GM12891 (cell line): ENCODE results near the gene OTX1.

ENCODE experiments used
- DNase-seq: peaks from one replicate; pipeline ENCODE4 v3.0.0; 2011; ENCODE audit warnings: low spot score; ENCODE audit not compliant: insufficient read length
- FAIRE-seq: peaks from 2 replicates; lab custom pipeline; 2011; peaks lifted over from hg19 to GRCh38; lab: Jason Lieb, UNC
- PAX5 ChIP-seq: IDR thresholded peaks from 2 replicates; pipeline ENCODE4 v1.6.1; 2011; ENCODE audit warnings: low read length, moderate library complexity, mild to moderate bottlenecking; ENCODE audit not compliant: insufficient read depth, severe bottlenecking
- POLR2A ChIP-seq: IDR thresholded peaks from 2 replicates; pipeline ENCODE4 v1.6.1; 2011; ENCODE audit warnings: low read depth, low read length, control low read depth
- POLR2AphosphoS5 ChIP-seq: IDR thresholded peaks from 2 replicates; pipeline ENCODE4 v1.6.1; 2011; ENCODE audit warnings: low read depth, low read length, control low read depth
- POU2F2 ChIP-seq: IDR thresholded peaks from 2 replicates; pipeline ENCODE4 v1.6.1; 2011; ENCODE audit warnings: low read depth, mild to moderate bottlenecking, control low read depth, low read length, moderate library complexity
- SPI1 ChIP-seq: IDR thresholded peaks from 2 replicates; pipeline ENCODE4 v1.6.1; 2011; ENCODE audit warnings: low read depth, low read length, control low read depth
- TAF1 ChIP-seq: IDR thresholded peaks from 2 replicates; pipeline ENCODE4 v1.6.1; 2011; ENCODE audit warnings: low read depth, low read length, control low read depth

Gene OTX1

DNA sequence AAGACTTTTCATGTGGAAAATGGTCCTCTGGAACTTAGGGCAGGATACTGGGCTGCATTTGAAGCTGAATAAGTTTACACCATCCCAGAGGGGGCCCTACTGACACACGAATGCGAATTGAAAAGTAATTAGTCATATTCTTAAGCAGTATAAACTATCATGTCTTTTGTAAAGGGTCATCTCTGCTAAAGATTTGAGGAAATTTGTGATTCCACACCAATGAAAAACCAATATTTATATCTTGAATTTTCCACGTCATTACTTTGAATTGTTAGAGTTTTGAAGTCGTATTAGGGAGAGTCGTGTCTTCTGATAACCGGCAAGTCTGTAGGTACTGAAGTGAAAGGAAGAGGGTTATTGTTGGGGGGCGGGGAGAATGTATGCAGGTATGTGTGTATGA, 4.1 kb upstream of the OTX1 start:
- no peak for DNase-seq
- no peak for FAIRE-seq
- TF ChIP-seq POLR2AphosphoS5 (no peak), SPI1 (no peak), TAF1 (no peak), PAX5 (no peak), POLR2A (no peak), POU2F2 (no peak)

DNA sequence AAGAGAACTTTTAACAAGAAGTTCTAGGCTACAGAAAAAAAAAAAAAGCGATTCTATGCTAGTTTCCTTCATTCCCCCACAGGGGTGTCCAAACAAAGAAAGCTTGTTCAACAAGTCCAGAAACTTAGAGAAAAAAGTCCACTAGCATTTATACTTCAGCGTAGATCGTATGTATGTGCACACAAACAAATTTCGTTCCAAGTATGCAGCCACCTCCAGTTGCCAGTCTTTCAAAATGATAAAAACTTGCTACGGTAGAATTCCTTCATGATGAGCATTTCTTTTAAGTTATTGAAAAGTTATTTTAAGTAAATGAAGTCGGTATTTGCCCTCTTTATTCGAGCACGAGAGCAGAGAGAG, 3.7 kb upstream of the OTX1 start:
- no peak for FAIRE-seq
- no peak for DNase-seq
- TF ChIP-seq POLR2A (no peak), POLR2AphosphoS5 (no peak), POU2F2 (no peak), SPI1 (no peak), TAF1 (no peak), PAX5 (no peak)

GRCh38 chr2:63047321-63048279, 3.0 kb upstream of the OTX1 start:
- TF ChIP-seq TAF1 (no peak), POLR2A (no peak), POU2F2 (no peak), SPI1 (peak; percentile 41; the same call in 1 of the 2 replicates), PAX5 (no peak), POLR2AphosphoS5 (no peak)
- FAIRE-seq, result peak; percentile 48
- no peak for DNase-seq

GRCh38 chr2:63048367-63049171, 2.1 kb upstream of the OTX1 start:
- TF ChIP-seq POU2F2, result no peak
- no peak for TF ChIP-seq TAF1
- no peak for DNase-seq
- FAIRE-seq, result no peak

DNA sequence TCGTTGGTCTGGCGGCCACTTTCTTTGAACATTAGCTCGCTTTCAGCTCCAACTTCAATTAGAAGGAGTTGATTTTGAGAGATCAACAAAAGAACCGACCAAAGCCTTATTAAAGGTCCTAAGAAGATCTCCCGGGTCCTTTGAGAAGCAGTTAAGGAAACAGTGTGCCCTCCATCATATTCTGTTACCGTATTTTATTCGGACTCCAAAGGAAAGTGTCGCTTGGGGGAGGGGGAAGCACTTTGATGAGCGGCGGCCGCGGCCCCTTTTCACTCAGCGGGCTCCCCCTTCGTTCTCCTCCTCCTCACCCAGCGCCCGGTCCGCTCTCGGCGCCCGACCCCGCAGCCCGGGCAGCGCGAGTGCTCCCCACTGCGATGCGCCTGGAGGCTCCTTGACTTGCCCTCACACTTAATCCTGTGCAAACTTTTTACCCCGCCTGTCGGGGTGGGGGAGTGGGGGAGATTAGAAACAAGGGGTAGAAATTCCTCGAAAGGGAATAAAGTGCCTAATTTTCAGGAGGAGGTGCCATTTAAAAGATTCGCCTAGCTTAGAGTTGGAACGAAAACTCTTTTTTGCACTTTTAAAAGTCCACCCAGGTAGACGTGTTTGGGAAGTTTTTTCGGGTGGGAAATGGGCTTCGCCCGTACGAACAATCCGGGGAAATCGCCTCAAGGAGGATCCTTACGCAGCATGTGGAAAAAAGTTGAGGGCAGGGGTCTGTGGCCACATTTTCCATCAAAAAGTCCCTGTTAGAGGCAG, 1.2 kb upstream of the OTX1 start:
- no peak for DNase-seq
- TF ChIP-seq SPI1, result no peak
- no peak for TF ChIP-seq PAX5
- TF ChIP-seq POU2F2, result no peak
- no peak for TF ChIP-seq POLR2A
- no peak for TF ChIP-seq POLR2AphosphoS5
- no peak for TF ChIP-seq TAF1
- no peak for FAIRE-seq

- TF ChIP-seq PAX5 (no peak), POLR2A (no peak), TAF1 (no peak), POU2F2 (no peak), SPI1 (no peak), POLR2AphosphoS5 (no peak)
- FAIRE-seq, result no peak
- no peak for DNase-seq
Measured at GRCh38 chr2:63049970-63050333, 678 bp upstream of the OTX1 start.

DNA sequence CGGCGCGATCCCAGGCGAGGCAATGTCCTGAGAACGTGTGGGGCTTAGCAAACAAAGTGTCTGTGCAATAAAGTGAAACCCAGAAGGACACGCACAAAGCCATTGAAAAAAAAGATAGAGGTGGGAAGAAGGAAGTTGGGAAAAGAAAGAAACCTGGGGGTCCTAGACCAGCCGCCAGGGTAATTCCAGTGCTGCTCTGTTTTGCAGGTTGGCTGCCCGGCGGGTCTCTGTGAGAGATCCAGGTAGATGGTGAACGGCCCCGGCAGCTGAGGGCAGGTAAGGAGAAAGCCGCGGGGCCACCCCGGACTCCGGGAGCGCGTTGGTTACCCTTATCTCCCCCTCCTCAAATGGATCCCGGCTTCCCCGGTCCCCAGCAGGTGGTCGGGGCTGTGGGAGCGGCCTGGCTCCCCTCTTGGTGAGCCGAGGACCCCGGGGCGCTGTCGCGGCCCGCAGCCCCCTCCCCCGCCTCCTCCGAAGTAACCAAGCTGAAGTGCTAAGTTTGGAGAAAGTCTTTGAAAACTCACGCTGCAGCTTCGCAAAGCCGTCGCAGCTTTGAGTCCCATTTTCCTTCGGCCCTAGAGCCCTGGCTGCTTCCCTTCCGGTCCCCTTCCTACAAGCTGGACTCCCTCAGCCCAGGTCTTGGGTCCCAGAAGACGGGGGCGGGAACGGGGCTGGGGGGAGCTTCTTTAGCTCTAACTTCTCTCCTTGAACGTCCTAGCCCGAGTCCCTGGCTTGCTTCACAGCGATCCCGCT, 588 bp downstream of the OTX1 start:
- DNase-seq, result no peak
- TF ChIP-seq POLR2A (no peak), POLR2AphosphoS5 (no peak), SPI1 (no peak), TAF1 (no peak), POU2F2 (no peak), PAX5 (no peak)
- FAIRE-seq, result no peak

DNA sequence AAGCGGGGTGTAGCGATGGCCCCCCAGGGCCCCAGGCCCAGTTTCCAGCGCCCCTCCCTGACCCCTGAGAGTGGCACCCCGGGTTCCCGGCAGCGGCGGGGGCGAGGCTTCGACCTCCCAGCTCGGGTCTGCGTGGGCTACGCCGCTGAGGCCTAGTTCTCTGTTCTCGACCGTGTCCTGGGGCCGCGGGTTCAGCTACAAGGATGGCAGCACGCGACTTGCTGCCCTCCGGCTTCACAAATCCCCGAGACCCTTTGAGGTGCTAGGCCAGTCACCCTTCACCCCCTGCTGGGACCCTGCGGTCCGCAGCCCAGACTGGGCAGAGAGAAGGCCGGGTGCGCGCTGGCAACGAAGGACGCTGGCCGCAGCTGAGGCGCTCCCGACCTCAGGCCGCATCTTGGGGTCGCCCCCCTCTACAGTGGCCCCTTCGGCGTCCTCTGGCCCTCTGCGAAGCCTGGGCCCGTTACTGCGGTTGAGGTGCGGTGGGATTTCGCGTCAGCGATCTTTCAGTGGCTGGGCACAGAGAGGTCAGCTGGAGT, 1.2 kb downstream of the OTX1 start:
- TF ChIP-seq POLR2AphosphoS5, result no peak
- no peak for FAIRE-seq
- DNase-seq, result no peak
